H9 (cell line): ENCODE results near the gene TNKS1BP1. TPM values are rescaled to one million over a fixed set of nuclear protein-coding genes. Genes with fewer than 3 reads are reported as not detected.

Experiments
- DNase-seq: peaks from one replicate; pipeline ENCODE4 v3.0.0-alpha.2; 2017
- H2AFZ ChIP-seq: one replicate; pipeline ENCODE4 v1.6.1; 2013; ENCODE audit warnings: mild to moderate bottlenecking, low read length, control low read depth, moderate library complexity
- H2AK5ac ChIP-seq: 2 replicates; pipeline ENCODE4 v1.6.1; 2013; ENCODE audit warnings: low read length, control low read depth, mixed read lengths; ENCODE audit not compliant: insufficient read length
- H2BK120ac ChIP-seq: one replicate; pipeline ENCODE4 v1.6.1; 2013; ENCODE audit warnings: low read depth, mild to moderate bottlenecking, low read length, control low read depth, inconsistent platforms; ENCODE audit not compliant: poor library complexity, severe bottlenecking
- H2BK12ac ChIP-seq: 2 replicates; pipeline ENCODE4 v1.6.1; 2013; ENCODE audit warnings: low read length, control low read depth, mixed read lengths, low read depth; ENCODE audit not compliant: insufficient read length
- H2BK15ac ChIP-seq: 2 replicates; pipeline ENCODE4 v1.6.1; 2013; ENCODE audit warnings: low read depth, low read length, control low read depth
- H2BK20ac ChIP-seq: one replicate; pipeline ENCODE4 v1.6.1; 2013; ENCODE audit warnings: low read depth, mild to moderate bottlenecking, low read length, control low read depth, inconsistent platforms; ENCODE audit not compliant: poor library complexity, severe bottlenecking
- H2BK5ac ChIP-seq: 2 replicates; pipeline ENCODE4 v1.6.1; 2013; ENCODE audit warnings: low read length, control low read depth, mixed read lengths; ENCODE audit not compliant: insufficient read length
- H3K14ac ChIP-seq: 2 replicates; pipeline ENCODE4 v1.6.1; 2013; ENCODE audit warnings: low read length, control low read depth; ENCODE audit not compliant: insufficient read depth
- H3K18ac ChIP-seq: 2 replicates; pipeline ENCODE4 v1.6.1; 2013; ENCODE audit warnings: low read depth, mild to moderate bottlenecking, mixed read lengths, low read length, control low read depth; ENCODE audit not compliant: insufficient read length
- H3K23ac ChIP-seq: 2 replicates; pipeline ENCODE4 v1.6.1; 2013; ENCODE audit warnings: low read length, control low read depth, mixed read lengths, low read depth; ENCODE audit not compliant: insufficient read length
- H3K23me2 ChIP-seq: 2 replicates; pipeline ENCODE4 v1.6.1; 2013; ENCODE audit warnings: low read depth, mild to moderate bottlenecking, mixed read lengths, low read length, control low read depth; ENCODE audit not compliant: insufficient read length, poor library complexity, severe bottlenecking
- H3K27ac ChIP-seq: 2 replicates; pipeline ENCODE4 v1.5.1; 2013; ENCODE audit warnings: low read length, control low read depth, mixed read lengths, low read depth; ENCODE audit not compliant: insufficient read length
- H3K27me3 ChIP-seq: 2 replicates; pipeline ENCODE4 v1.6.1; 2013; ENCODE audit warnings: low read length, control low read depth, inconsistent platforms; ENCODE audit not compliant: insufficient read depth
- H3K4ac ChIP-seq: 2 replicates; pipeline ENCODE4 v1.6.1; 2013; ENCODE audit warnings: low read depth, mild to moderate bottlenecking, control low read depth, inconsistent platforms, low read length, moderate library complexity
- H3K4me1 ChIP-seq: 2 replicates; pipeline ENCODE4 v1.6.1; 2013; ENCODE audit warnings: low read length, control low read depth, inconsistent platforms; ENCODE audit not compliant: insufficient read depth
- H3K4me2 ChIP-seq: 2 replicates; pipeline ENCODE4 v1.6.1; 2013; ENCODE audit warnings: low read length, control low read depth, mixed read lengths; ENCODE audit not compliant: insufficient read length, insufficient read depth
- H3K56ac ChIP-seq: 2 replicates; pipeline ENCODE4 v1.6.1; 2013; ENCODE audit warnings: low read depth, mild to moderate bottlenecking, mixed read lengths, low read length, control low read depth; ENCODE audit not compliant: insufficient read length
- H3K79me1 ChIP-seq: 2 replicates; pipeline ENCODE4 v1.6.1; 2013; ENCODE audit warnings: low read depth, mild to moderate bottlenecking, moderate library complexity, low read length, control low read depth, inconsistent platforms; ENCODE audit not compliant: insufficient read depth, poor library complexity, severe bottlenecking
- H3K79me2 ChIP-seq: 2 replicates; pipeline ENCODE4 v1.6.1; 2013; ENCODE audit warnings: low read length, control low read depth, inconsistent platforms; ENCODE audit not compliant: insufficient read depth
- H3K9ac ChIP-seq: 2 replicates; pipeline ENCODE4 v1.6.1; 2013; ENCODE audit warnings: low read length, control low read depth, mixed read lengths; ENCODE audit not compliant: insufficient read length; ENCODE audit errors: extremely low read depth
- H3K9me3 ChIP-seq: one replicate; pipeline ENCODE4 v1.6.1; 2013; ENCODE audit warnings: low read depth, low read length, inconsistent platforms; ENCODE audit not compliant: control insufficient read depth
- H3T11ph ChIP-seq: one replicate; pipeline ENCODE4 v1.6.1; 2013; ENCODE audit warnings: mild to moderate bottlenecking, low read length, control low read depth, inconsistent platforms
- H4K20me1 ChIP-seq: one replicate; pipeline ENCODE4 v1.6.1; 2013; ENCODE audit not compliant: control insufficient read depth, insufficient read length, insufficient read depth
- H4K5ac ChIP-seq: 2 replicates; pipeline ENCODE4 v1.6.1; 2013; ENCODE audit warnings: low read depth, mild to moderate bottlenecking, mixed read lengths, low read length, control low read depth; ENCODE audit not compliant: insufficient read length
- H4K8ac ChIP-seq: replicated peaks from 2 replicates; pipeline ENCODE4 v1.6.1; 2013; ENCODE audit warnings: low read length, control low read depth, mixed read lengths, low read depth; ENCODE audit not compliant: insufficient read length
- H4K91ac ChIP-seq: 2 replicates; pipeline ENCODE4 v1.6.1; 2013; ENCODE audit warnings: low read depth, mild to moderate bottlenecking, moderate library complexity, mixed read lengths, low read length, control low read depth; ENCODE audit not compliant: insufficient read length
- H3K27ac Mint-ChIP-seq, 3 experiments: 2 replicates in 2 of 3; 3 replicates in 1 of 3; pipeline ENCODE4 v1.8.0; 2020 to 2021; ENCODE audit warnings: mixed read lengths in 3 of 3, mild to moderate bottlenecking in 1 of 3, moderate library complexity in 1 of 3
- H3K27me3 Mint-ChIP-seq: 2 replicates; pipeline ENCODE4 v1.8.0; 2021; ENCODE audit warnings: low read depth, mild to moderate bottlenecking, moderate library complexity, mixed read lengths
- H3K36me3 Mint-ChIP-seq, 3 experiments: 2 replicates in 2 of 3; 3 replicates in 1 of 3; pipeline ENCODE4 v1.8.0; 2020 to 2021; ENCODE audit warnings: low read depth in 3 of 3, mixed read lengths in 3 of 3; ENCODE audit not compliant: insufficient read depth in 1 of 3
- H3K4me1 Mint-ChIP-seq, 2 experiments: 2 replicates each; pipeline ENCODE4 v1.8.0; 2020; ENCODE audit warnings: mixed read lengths in 2 of 2
- H3K4me3 Mint-ChIP-seq, 2 experiments: 2 replicates in 1 of 2; 3 replicates in 1 of 2; pipeline ENCODE4 v1.8.0; 2020 to 2021; ENCODE audit warnings: mild to moderate bottlenecking in 2 of 2, mixed read lengths in 2 of 2, moderate library complexity in 1 of 2
- H3K9me3 Mint-ChIP-seq, 2 experiments: 2 replicates in 1 of 2; 3 replicates in 1 of 2; pipeline ENCODE4 v1.8.0; 2020; ENCODE audit warnings: mild to moderate bottlenecking in 2 of 2, mixed read lengths in 2 of 2, moderate library complexity in 1 of 2
- WGBS: extraction: QIAGEN DNeasy Blood & Tissue Kit; methylation state at CpG from one replicate; pipeline ENCODE4 v1.1.7; 2013; ENCODE audit warnings: missing lambda C conversion rate, low lambda C conversion rate, mixed read lengths; ENCODE audit not compliant: insufficient read length; ENCODE audit errors: extremely low coverage; 5-methylcytosine and 5-hydroxymethylcytosine counted together
- total RNA-seq: library from RNA; stranded (reverse); gene quantifications from 2 replicates; pipeline ENCODE4 v1.2.1, GENCODE V29; 2021
- TF ChIP-seq, protein P1 (sequence below): fragments of 200-600 bp; sonication (generic); conservative IDR thresholded peaks from 3 replicates; pipeline ENCODE4 v1.8.0; 2021; ENCODE audit warnings: antibody characterized with exemption, mild to moderate bottlenecking

TNKS1BP1 gene
- total RNA-seq, 1 experiment from 2014 or later: 130 TPM

DNA sequence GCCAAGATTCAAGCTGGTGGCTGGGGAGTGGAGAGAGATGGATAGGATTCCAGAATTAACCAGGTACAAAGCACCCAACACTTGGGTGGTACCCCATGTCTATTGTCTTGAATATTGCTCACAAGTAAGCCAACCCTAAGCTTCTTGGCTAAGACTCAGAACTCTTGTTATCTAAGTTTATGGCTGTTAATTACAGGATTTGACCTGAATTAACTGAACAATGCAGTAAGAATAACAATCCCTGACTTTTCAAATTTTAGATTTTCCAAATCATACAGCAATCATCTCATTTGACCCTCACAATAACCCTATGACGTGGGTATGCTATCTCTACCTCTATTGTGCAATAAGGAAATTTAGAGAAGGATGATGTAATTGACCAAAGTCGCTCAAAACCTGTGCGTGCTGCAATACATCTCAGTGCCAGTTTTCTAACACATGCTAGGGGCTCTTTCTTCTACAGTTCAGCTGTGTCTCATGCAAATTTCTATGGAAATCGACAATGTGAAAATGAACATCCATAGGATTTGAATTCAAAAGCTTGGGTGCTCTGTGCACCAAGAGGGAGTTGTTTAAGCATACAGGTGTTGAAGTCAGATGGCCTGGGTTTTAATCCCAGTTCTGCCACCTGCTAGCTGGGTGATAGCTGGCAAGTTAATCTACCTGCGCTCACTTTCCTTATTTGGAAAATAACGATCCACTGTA lies 47.6 kb downstream of the TNKS1BP1 start:
- peaks cover 0 to 3% (median 0%) of the 10 kb centered on the region in 3 experiments; a peak in 4 of 7 replicates for H3K36me3 Mint-ChIP-seq
- Histone ChIP-seq H3K4me1 (no peaks in the 10 kb centered on the region; the same call in 1 of the 2 replicates), H3K79me2 (no peaks in the 10 kb centered on the region), H3K4ac (no peak overlapping the region), H3T11ph (no peak overlapping the region), H3K18ac (no peak overlapping the region), H2BK20ac (no peak overlapping the region), H3K4me2 (no peak overlapping the region), H3K9me3 (peaks cover 9% of the 10 kb centered on the region), H2AK5ac (no peak overlapping the region), H4K20me1 (no peaks in the 10 kb centered on the region), H2BK5ac (no peak overlapping the region), H4K8ac (no peak overlapping the region), H2BK120ac (no peak overlapping the region), H2AFZ (no peak overlapping the region), H3K27me3 (no peaks in the 10 kb centered on the region), H3K9ac (no peak overlapping the region), H3K23me2 (no peaks in the 10 kb centered on the region), H2BK15ac (no peak overlapping the region), H3K23ac (no peak overlapping the region), H2BK12ac (no peak overlapping the region), H4K5ac (no peak overlapping the region), H4K91ac (no peak overlapping the region), H3K56ac (no peak overlapping the region), H3K79me1 (no peaks in the 10 kb centered on the region), H3K27ac (no peak overlapping the region), H3K14ac (no peak overlapping the region)
- H3K27ac Mint-ChIP-seq: no peak overlapping the region
- peaks cover 11% of the 10 kb centered on the region for H3K27me3 Mint-ChIP-seq
- WGBS: no CpG with 5 or more reads among the region's 6 CpGs
- H3K9me3 Mint-ChIP-seq: peaks cover 0 to 13% of the 10 kb centered on the region in 2 experiments; a peak in 4 of 5 replicates
- TF ChIP-seq, protein P1, sequence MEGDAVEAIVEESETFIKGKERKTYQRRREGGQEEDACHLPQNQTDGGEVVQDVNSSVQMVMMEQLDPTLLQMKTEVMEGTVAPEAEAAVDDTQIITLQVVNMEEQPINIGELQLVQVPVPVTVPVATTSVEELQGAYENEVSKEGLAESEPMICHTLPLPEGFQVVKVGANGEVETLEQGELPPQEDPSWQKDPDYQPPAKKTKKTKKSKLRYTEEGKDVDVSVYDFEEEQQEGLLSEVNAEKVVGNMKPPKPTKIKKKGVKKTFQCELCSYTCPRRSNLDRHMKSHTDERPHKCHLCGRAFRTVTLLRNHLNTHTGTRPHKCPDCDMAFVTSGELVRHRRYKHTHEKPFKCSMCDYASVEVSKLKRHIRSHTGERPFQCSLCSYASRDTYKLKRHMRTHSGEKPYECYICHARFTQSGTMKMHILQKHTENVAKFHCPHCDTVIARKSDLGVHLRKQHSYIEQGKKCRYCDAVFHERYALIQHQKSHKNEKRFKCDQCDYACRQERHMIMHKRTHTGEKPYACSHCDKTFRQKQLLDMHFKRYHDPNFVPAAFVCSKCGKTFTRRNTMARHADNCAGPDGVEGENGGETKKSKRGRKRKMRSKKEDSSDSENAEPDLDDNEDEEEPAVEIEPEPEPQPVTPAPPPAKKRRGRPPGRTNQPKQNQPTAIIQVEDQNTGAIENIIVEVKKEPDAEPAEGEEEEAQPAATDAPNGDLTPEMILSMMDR: no peak
- H3K4me3 Mint-ChIP-seq: no peak overlapping the region
- DNase-seq: no peak
- peaks cover 31 to 34% of the 10 kb centered on the region in 2 experiments for H3K4me1 Mint-ChIP-seq
